Measurements from ENCODE around the gene PRICKLE3. TPM values are rescaled to one million over a fixed set of nuclear protein-coding genes. Genes with fewer than 3 reads are reported as not detected.
"Not testable (repeated sequence)": the region's sequence is repeated elsewhere in the genome, so short reads cannot be mapped to it uniquely, and the experiment has no call there.

The PRICKLE3 gene
- polyA plus RNA-seq, 1 donor, result 5.7 TPM

DNA sequence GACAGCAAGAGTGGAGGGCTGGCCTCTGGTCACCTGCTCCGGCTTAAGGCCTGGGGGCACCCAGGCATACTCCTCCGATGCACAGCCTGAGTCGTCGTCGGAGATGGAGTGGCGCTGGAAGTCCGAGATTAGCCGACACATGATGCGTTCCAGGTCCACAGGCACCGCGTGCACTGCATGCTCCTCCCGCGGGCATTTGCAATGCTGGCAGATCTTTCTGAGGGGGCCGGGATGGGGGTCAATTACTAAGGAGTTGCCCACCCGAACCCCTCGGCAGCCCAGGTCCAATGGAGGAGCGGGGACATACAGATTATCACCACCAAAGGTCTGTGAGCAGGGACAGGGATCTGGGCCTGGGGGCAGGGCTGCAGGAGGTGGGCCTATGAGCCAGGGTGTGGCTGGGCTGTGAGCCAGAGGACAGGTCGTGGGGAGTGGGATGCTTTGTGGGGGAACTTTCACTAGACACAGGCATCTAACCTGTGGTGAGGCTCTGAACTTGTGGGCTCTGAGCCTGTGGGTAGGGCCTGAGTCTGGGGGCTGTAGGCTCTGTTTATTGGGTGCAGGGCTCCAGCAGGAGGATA, 2.4 kb downstream of the PRICKLE3 start:
- Histone ChIP-seq H3K27me3 (ENCODE audit: control insufficient read depth, insufficient read depth, low read length) (no peaks in the 10 kb centered on the region), H3K4me1 (ENCODE audit: control insufficient read depth, insufficient read depth, low read length) (peaks cover 8% of the 10 kb centered on the region), H3K27ac (ENCODE audit: low read length) (peak overlapping the region; percentile 74), H3K36me3 (ENCODE audit: control insufficient read depth, insufficient read depth, low read length) (peaks cover 15% of the 10 kb centered on the region), H3K4me3 (ENCODE audit: low read length) (no peak overlapping the region), H3K9me3 (ENCODE audit: control insufficient read depth, low read depth, low read length) (no peaks in the 10 kb centered on the region)
- no peak for DNase-seq
- WGBS (ENCODE audit: insufficient coverage, low lambda C conversion rate), result no CpG with 5 or more reads among the region's 18 CpGs

DNA sequence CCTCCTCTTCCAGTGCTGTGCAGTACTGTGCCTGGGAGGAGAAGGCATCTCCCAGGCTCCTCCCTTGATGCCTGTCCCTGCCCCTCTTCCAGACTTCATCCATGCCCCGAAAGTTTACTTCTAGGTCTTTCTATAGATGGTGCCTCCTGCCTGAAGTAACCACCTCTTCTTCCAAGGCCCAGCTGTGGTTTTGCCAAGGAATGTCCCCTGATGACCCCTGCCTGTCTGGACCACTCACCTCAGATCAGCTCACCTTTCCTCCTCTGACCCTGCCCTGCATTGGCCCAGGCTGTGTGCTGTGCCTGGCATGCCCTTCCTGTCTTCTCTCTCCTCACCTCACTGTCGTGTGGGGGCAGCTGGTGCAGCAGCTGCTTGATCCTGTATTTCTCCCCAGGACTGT, 6.8 kb downstream of the PRICKLE3 start:
- Histone ChIP-seq H3K27me3 (ENCODE audit: control insufficient read depth, insufficient read depth, low read length) (no peaks in the 10 kb centered on the region), H3K27ac (ENCODE audit: low read length) (no peak overlapping the region), H3K4me3 (ENCODE audit: low read length) (no peak overlapping the region), H3K9me3 (ENCODE audit: control insufficient read depth, low read depth, low read length) (no peaks in the 10 kb centered on the region), H3K4me1 (ENCODE audit: control insufficient read depth, insufficient read depth, low read length) (peaks cover 4% of the 10 kb centered on the region), H3K36me3 (ENCODE audit: control insufficient read depth, insufficient read depth, low read length) (peaks cover 38% of the 10 kb centered on the region)
- WGBS (ENCODE audit: insufficient coverage, low lambda C conversion rate), result no CpG with 5 or more reads among the region's 2 CpGs
- DNase-seq, result no peak

DNA sequence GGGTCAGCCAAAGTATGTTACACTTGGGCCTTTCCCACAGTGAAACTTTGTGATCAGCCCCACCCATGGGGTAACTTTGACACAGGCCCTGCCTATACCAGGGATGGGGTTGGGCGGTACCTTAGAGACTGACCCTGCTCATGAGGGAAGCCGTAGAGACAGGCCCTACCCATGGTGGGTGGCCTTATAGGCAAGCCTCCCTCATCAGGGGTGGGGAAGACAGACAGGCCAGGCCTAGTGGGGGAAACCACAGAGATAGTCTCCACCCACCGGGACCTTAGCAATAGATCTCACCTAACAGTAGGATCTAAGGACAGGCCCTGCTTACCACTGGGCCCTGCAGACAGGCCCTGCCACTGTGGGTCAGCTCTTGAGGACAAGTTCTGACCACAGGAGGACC, 7.6 kb downstream of the PRICKLE3 start:
- Histone ChIP-seq H3K27ac (ENCODE audit: low read length) (no peak overlapping the region), H3K36me3 (ENCODE audit: control insufficient read depth, insufficient read depth, low read length) (peaks cover 41% of the 10 kb centered on the region), H3K27me3 (ENCODE audit: control insufficient read depth, insufficient read depth, low read length) (no peaks in the 10 kb centered on the region), H3K9me3 (ENCODE audit: control insufficient read depth, low read depth, low read length) (no peaks in the 10 kb centered on the region), H3K4me1 (ENCODE audit: control insufficient read depth, insufficient read depth, low read length) (no peaks in the 10 kb centered on the region), H3K4me3 (ENCODE audit: low read length) (no peak overlapping the region)
- DNase-seq, result no peak
- WGBS (ENCODE audit: insufficient coverage, low lambda C conversion rate), result no CpG with 5 or more reads among the region's 3 CpGs

DNA sequence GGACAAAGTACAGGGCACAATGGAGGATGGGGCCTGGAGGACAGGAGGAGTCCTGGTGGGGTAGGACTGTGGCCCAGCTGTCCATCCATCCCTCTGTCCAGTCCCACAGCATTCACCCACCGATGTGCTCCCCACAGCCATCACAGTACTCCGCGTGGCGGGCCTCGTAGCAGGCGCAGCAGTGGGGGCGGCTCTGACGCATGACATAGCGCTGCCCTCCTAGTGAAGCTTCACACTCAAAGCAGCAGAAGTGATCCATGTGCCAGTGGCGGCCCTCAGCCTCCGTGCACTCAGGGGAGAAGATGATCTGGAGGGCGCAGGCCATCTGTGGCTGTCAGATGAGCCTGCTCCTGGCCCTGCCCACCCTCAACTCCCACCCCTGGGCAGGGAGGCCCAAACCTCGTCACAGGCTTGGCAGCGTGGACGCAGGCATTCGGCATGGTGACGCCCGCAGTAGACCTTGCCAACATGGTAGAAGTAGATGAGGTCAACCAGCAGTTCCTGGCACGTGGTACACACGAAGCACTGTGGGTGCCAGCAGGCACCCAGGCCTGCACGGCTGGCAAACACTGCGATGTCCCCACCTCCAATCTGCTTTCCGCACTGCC, 8.2 kb downstream of the PRICKLE3 start:
- Histone ChIP-seq H3K9me3 (ENCODE audit: control insufficient read depth, low read depth, low read length) (no peaks in the 10 kb centered on the region), H3K4me1 (ENCODE audit: control insufficient read depth, insufficient read depth, low read length) (peaks cover 1% of the 10 kb centered on the region), H3K36me3 (ENCODE audit: control insufficient read depth, insufficient read depth, low read length) (peaks cover 38% of the 10 kb centered on the region), H3K27ac (ENCODE audit: low read length) (no peak overlapping the region), H3K27me3 (ENCODE audit: control insufficient read depth, insufficient read depth, low read length) (no peaks in the 10 kb centered on the region), H3K4me3 (ENCODE audit: low read length) (no peak overlapping the region)
- DNase-seq, result no peak
- WGBS (ENCODE audit: insufficient coverage, low lambda C conversion rate), result no CpG with 5 or more reads among the region's 23 CpGs

DNA sequence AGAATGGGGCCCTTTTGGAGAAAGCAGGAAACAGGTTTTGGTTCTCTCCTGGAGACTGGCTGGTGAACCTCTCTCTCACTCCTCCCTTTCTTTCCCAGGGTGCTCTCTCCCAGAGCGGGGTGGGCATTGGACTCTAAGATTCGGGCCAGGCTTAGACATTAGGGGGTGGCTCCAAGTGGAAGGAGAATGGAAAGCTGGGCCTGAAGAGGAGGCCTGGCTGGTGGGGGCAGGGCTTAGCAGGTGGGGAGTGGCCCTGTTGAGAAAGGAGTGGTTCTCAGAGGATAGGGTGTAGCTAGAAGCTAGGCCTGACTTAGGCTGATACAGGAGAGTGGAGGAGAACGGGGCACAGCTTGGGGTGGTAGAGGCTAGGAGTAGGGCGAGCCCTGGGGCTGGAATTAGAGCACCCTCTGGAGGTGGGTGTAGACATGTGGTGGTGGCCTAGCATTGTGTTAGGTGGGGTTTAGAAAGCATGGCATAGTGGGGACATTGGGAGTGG, 8.8 kb downstream of the PRICKLE3 start:
- H3K4me3 ChIP-seq (ENCODE audit: low read length), result no peak overlapping the region
- no CpG with 5 or more reads among the region's 4 CpGs for WGBS (ENCODE audit: insufficient coverage, low lambda C conversion rate)
- H3K27me3 ChIP-seq (ENCODE audit: control insufficient read depth, insufficient read depth, low read length), result no peaks in the 10 kb centered on the region
- peaks cover 4% of the 10 kb centered on the region for H3K4me1 ChIP-seq (ENCODE audit: control insufficient read depth, insufficient read depth, low read length)
- H3K9me3 ChIP-seq (ENCODE audit: control insufficient read depth, low read depth, low read length), result no peaks in the 10 kb centered on the region
- no peak overlapping the region for H3K27ac ChIP-seq (ENCODE audit: low read length)
- peaks cover 38% of the 10 kb centered on the region for H3K36me3 ChIP-seq (ENCODE audit: control insufficient read depth, insufficient read depth, low read length)
- DNase-seq, result no peak

DNA sequence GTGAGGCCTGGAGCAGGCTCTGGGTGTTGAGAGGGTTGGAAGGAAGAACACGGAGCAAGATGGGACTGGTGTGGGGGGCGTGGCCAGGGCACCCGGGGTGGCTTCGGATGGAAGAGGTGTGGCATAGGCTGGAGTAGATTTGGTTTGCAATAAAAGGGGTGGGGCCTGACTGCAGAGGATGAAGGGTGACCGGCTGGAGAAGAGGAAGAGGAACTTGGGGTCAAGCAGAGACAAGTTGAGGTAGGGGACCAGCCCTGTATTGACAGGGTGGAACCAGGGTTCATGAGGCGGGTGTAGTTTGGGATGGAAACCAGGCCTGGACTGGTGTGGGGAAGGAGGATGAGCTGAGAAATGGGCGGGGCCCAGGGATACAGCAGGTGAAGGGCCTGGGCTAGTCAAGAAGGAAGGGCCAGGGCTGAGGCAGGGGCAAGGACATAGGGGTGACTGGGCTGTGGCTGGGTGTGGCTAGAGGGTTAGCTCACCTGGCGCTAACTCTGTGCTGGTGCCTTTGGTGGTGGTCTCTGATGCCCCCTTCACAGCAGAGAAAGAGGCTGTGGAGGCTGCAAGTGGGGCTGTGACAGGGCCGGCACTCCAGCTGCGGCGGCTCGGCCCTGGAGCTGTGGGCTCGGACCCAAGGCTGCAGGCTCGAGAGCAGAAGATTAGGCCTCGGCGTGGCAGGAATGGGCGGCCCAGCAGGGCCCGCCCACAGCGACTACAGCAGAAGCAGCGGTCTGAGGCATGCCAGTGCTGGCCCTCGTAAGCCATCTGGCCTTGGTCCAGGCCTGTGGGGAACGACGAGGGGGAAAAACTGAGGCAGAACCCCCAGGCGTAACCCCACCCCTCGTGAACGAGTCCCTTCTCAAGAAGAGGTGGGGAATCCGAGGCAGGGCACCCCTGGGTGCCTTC, 9.5 kb downstream of the PRICKLE3 start:
- no CpG with 5 or more reads among the region's 27 CpGs for WGBS (ENCODE audit: insufficient coverage, low lambda C conversion rate)
- no peak for DNase-seq
- H3K27ac ChIP-seq (ENCODE audit: low read length), result no peak overlapping the region

DNA sequence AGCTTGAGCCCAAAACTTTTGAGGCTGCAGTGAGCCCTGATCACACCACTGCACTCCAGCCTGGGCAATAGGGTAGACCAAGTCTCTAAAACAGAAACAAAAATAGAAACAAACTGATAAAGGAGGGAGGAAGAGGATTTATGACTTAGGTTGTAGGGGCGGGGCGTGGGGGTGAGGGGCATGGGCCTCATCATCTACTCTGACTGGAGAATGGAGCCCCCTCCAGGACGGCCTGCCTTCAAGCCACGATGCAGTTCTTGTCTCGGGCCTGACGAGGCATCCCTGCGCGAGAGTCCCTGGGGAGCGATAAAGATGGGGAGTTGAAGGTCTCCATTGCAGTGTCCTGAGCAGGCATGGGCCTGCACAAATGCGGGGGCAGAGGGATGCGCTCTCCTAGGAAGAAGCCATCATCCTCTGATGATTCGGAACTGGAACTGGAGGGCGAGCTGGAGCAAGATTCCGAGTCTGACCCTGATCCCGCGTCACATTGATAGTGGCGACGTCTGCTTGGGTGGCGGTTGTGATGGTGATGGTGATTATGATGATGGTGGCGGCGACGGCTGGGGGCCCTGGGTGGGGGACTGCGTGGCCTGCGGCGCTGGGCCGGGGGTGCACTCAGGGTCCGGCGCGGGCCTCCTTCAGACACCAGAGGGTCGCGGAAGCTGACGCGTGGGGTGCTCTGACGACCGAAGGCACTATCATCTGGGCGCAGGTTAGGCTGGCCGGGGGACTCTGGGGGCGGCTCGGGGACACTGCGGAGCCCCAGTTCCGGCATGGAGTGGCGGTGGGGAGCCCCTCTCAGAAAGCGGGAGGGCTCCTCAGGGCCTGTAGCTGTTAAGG, 10.5 kb downstream of the PRICKLE3 start:
- Histone ChIP-seq H3K27ac (ENCODE audit: low read length) (no peak overlapping the region), H3K4me3 (ENCODE audit: low read length) (no peak overlapping the region), H3K9me3 (ENCODE audit: control insufficient read depth, low read depth, low read length) (no peaks in the 10 kb centered on the region), H3K27me3 (ENCODE audit: control insufficient read depth, insufficient read depth, low read length) (no peaks in the 10 kb centered on the region), H3K4me1 (ENCODE audit: control insufficient read depth, insufficient read depth, low read length) (peaks cover 4% of the 10 kb centered on the region), H3K36me3 (ENCODE audit: control insufficient read depth, insufficient read depth, low read length) (peaks cover 35% of the 10 kb centered on the region)
- WGBS (ENCODE audit: insufficient coverage, low lambda C conversion rate), result no CpG with 5 or more reads among the region's 43 CpGs
- DNase-seq, result no peak

More for the DNA sequence above, 9.5 kb downstream of the PRICKLE3 start:
- H3K9me3 ChIP-seq (ENCODE audit: control insufficient read depth, low read depth, low read length), result no peaks in the 10 kb centered on the region
- H3K4me3 ChIP-seq (ENCODE audit: low read length), result no peak overlapping the region
- H3K36me3 ChIP-seq (ENCODE audit: control insufficient read depth, insufficient read depth, low read length), result peaks cover 38% of the 10 kb centered on the region
- no peaks in the 10 kb centered on the region for H3K27me3 ChIP-seq (ENCODE audit: control insufficient read depth, insufficient read depth, low read length)
- H3K4me1 ChIP-seq (ENCODE audit: control insufficient read depth, insufficient read depth, low read length), result peaks cover 4% of the 10 kb centered on the region

DNA sequence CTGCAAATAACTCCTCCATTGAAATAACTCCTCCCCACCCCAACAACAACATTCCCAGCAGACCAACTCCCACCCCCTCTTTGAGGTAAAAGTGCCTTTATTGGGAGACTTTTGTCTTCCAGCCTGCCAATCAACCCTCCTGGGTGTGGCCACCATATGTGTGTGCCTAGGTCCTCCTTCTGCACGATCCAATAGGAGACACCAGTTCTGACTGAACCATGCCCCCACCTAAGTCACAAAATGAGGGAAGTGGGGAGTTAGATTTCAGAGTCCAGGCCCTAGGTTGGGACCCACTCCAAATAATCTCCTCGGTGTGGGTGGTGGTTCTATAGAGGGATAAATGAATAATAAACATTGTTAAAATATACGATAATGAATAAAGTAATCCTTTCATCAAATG, 11.4 kb downstream of the PRICKLE3 start:
- no peak for DNase-seq
- Histone ChIP-seq H3K27ac (ENCODE audit: low read length) (no peak overlapping the region), H3K4me1 (ENCODE audit: control insufficient read depth, insufficient read depth, low read length) (peaks cover 4% of the 10 kb centered on the region), H3K9me3 (ENCODE audit: control insufficient read depth, low read depth, low read length) (no peaks in the 10 kb centered on the region), H3K27me3 (ENCODE audit: control insufficient read depth, insufficient read depth, low read length) (no peaks in the 10 kb centered on the region), H3K4me3 (ENCODE audit: low read length) (no peak overlapping the region), H3K36me3 (ENCODE audit: control insufficient read depth, insufficient read depth, low read length) (peaks cover 32% of the 10 kb centered on the region)
- WGBS (ENCODE audit: insufficient coverage, low lambda C conversion rate), result 100% methylated on average over 1 of the region's 3 CpGs

DNA sequence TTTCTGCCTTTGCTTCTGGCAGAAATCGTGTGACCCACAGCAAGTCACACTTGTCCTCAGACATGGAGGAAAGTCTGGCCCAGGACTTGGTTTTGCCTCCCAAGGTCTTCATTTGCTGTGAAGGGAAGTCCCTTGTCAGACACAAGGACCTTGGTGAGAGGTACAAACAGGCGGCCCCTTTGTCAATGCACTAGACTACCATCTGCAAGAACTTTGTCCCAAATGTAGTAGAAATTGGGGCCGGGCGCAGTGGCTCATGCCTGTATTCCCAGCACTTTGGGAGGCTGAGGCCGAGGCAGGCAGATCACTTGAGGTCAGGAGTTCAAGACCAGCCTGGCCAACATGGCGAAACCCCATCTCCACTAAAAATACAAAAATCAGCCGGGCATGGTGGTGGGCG, 12.6 kb downstream of the PRICKLE3 start:
- WGBS (ENCODE audit: insufficient coverage, low lambda C conversion rate), result no CpG with 5 or more reads among the region's 8 CpGs
- not testable (repeated sequence) for H3K27ac ChIP-seq (ENCODE audit: low read length)

More for the DNA sequence above, 12.6 kb downstream of the PRICKLE3 start:
- not testable (repeated sequence) for H3K4me3 ChIP-seq (ENCODE audit: low read length); DNase-seq; H3K9me3 ChIP-seq (ENCODE audit: control insufficient read depth, low read depth, low read length); H3K4me1 ChIP-seq (ENCODE audit: control insufficient read depth, insufficient read depth, low read length); H3K27me3 ChIP-seq (ENCODE audit: control insufficient read depth, insufficient read depth, low read length)
- peaks cover 24% of the 10 kb centered on the region for H3K36me3 ChIP-seq (ENCODE audit: control insufficient read depth, insufficient read depth, low read length)

Measured in large intestine (tissue), 3 donors.